Naive B cell (primary cell): ENCODE results near the gene C1orf35. TPM values are rescaled to one million over a fixed set of nuclear protein-coding genes. Genes with fewer than 3 reads are reported as not detected.

Source experiments
- ATAC-seq, 2 donors: fragments of 150-1000 bp; cut with Tn5 transposase; 2 replicates each; pipeline ENCODE4 v1.10.0; 2021; ENCODE audit warnings: low read depth in 2 of 2, mild to moderate bottlenecking in 2 of 2, moderate library complexity in 2 of 2
- DNase-seq: peaks from one replicate; pipeline ENCODE4 v3.0.0; 2022
- H3K27ac Mint-ChIP-seq, 6 donors: one replicate each; pipeline ENCODE4 v1.8.0; 2020 to 2022; ENCODE audit warnings: mild to moderate bottlenecking in 6 of 6, mixed read lengths in 6 of 6, moderate library complexity in 5 of 6, inconsistent platforms in 2 of 6
- H3K27me3 Mint-ChIP-seq, 3 donors: one replicate each; pipeline ENCODE4 v1.8.0; 2021 to 2022; ENCODE audit warnings: mixed read lengths in 3 of 3, mild to moderate bottlenecking in 1 of 3
- H3K36me3 Mint-ChIP-seq, 2 donors: one replicate each; pipeline ENCODE4 v1.8.0; 2020 to 2022; ENCODE audit warnings: mixed read lengths in 2 of 2, inconsistent platforms in 1 of 2, mild to moderate bottlenecking in 1 of 2
- H3K4me1 Mint-ChIP-seq, 3 donors: one replicate each; pipeline ENCODE4 v1.8.0; 2020 to 2022; ENCODE audit warnings: mixed read lengths in 3 of 3, inconsistent platforms in 1 of 3, mild to moderate bottlenecking in 1 of 3, moderate library complexity in 1 of 3
- H3K4me3 Mint-ChIP-seq, 8 donors: one replicate each; pipeline ENCODE4 v1.8.0; 2020 to 2022; ENCODE audit warnings: mild to moderate bottlenecking in 8 of 8, mixed read lengths in 8 of 8, moderate library complexity in 8 of 8, inconsistent platforms in 2 of 8
- H3K9me3 Mint-ChIP-seq, 7 donors: one replicate each; pipeline ENCODE4 v1.8.0; 2020 to 2022; ENCODE audit warnings: mixed read lengths in 7 of 7, mild to moderate bottlenecking in 5 of 7, inconsistent platforms in 2 of 7, moderate library complexity in 1 of 7
- polyA plus RNA-seq, 6 donors: library from polyadenylated mRNA; unstranded; fragments of 300-500 nt; fragmentation: Illumina TruSeq; gene quantifications; one replicate each; pipeline ENCODE4 v1.2.3, GENCODE V29; 2021; ENCODE audit warnings: low read depth in 6 of 6

The C1orf35 gene
- polyA plus RNA-seq, 6 donors from 2014 or later: 8.7 to 20.1 (median 13.1) TPM

GRCh38 chr1:228104526-228105269 is 1.6 kb upstream of the C1orf35 start:
- Mint-ChIP-seq H3K27me3 (no peaks in the 10 kb centered on the region), H3K36me3 (peaks cover 0 to 8% of the 10 kb centered on the region in 2 donors), H3K4me1 (peaks cover 29 to 56% (median 42%) of the 10 kb centered on the region in 3 donors), H3K9me3 (no peaks in the 10 kb centered on the region), H3K4me3 (peak overlapping the region; percentile 67 to 97 (median 93)), H3K27ac (peak overlapping the region; percentile 67 to 93 (median 80))
- DNase-seq: no peak
- no peak for ATAC-seq

DNA sequence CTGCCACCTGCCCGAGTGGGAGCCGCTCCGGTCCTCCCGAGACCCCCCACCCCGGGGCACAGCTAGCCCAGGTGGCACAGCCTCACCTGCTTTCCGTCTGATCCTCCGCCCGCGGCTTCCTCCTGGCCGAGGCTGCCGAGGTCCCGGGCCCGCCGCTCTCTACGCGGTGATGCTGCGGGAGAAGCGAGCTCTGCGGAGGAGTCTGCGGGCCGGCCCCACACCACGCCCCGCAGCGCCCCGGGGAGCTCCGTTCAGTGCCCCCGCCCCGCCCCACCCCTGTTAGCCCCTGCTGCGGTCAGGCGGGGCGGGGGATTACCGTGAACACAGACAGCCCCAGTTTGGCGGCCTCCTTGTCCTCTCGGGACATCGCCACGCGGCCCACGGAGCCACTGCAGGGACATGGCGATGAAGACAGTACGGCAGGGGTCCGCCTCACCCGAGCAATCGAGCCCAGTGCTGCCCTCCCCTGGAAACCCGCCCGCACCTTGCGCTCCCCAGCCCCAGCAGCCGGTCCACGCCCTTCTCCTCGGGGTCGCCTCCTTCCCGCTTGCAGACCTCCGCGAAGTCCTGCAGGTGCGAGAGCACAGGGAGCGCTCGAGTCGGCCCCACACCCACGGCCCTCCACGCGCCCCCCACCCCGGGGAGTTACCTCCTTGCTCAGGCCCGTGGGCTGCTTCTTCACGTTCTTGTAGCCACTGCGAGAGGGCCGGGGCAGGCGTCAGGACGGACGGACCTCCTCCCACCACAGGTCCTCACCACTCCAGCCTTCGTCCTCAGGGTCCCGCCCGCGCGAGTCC is 933 bp downstream of the C1orf35 start:
- no peaks in the 10 kb centered on the region for H3K9me3 Mint-ChIP-seq
- DNase-seq: peak; percentile 52
- no peaks in the 10 kb centered on the region for H3K27me3 Mint-ChIP-seq
- peak; percentile 35 to 47 for ATAC-seq
- H3K4me1 Mint-ChIP-seq: peaks cover 27 to 53% (median 28%) of the 10 kb centered on the region in 3 donors
- peak overlapping the region; percentile 74 to 97 (median 89) for H3K4me3 Mint-ChIP-seq
- peaks cover 0 to 8% of the 10 kb centered on the region in 2 donors for H3K36me3 Mint-ChIP-seq
- peak overlapping the region in 5 of 6 donors; percentile 81 to 93 (median 91) for H3K27ac Mint-ChIP-seq

GRCh38 chr1:228101614-228101993 is 1.5 kb downstream of the C1orf35 start:
- ATAC-seq: no peak
- Mint-ChIP-seq H3K36me3 (peaks cover 0 to 4% of the 10 kb centered on the region in 2 donors), H3K27ac (peak overlapping the region in 5 of 6 donors; percentile 26 to 93 (median 54)), H3K4me1 (peaks cover 27 to 53% (median 28%) of the 10 kb centered on the region in 3 donors), H3K27me3 (no peaks in the 10 kb centered on the region), H3K9me3 (no peaks in the 10 kb centered on the region), H3K4me3 (peak overlapping the region in 7 of 8 donors; percentile 77 to 97 (median 86))
- DNase-seq: no peak

- Mint-ChIP-seq H3K27ac (peak overlapping the region in 4 of 6 donors; percentile 26 to 93 (median 64)), H3K27me3 (no peaks in the 10 kb centered on the region), H3K36me3 (no peaks in the 10 kb centered on the region), H3K9me3 (no peaks in the 10 kb centered on the region), H3K4me3 (peak overlapping the region in 7 of 8 donors; percentile 77 to 97 (median 86)), H3K4me1 (peaks cover 27 to 54% (median 29%) of the 10 kb centered on the region in 3 donors)
- DNase-seq (no peak), ATAC-seq (no peak)
These were observed 2.1 kb downstream of the C1orf35 start for GRCh38 chr1:228100822-228101613.

DNA sequence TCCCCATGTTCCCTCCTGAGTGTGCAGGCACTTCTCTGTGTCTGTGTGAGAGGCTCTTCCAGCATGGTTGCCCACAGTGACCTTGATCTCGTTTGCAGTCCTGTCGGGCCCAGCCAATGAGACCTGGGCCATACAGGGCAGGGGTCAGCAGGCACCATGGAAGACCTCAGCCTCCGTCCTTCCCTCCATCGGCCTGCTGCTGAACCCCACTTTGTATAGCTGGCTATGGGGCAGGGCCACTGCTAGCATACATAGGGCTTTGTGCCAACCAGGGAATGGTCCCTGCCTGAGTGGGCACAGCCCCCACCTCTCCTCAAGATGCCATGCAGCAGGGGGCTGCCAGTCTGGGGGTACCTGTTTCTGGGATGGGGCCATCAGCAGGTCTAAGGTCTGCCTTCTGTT is 3.8 kb downstream of the C1orf35 start:
- Mint-ChIP-seq H3K4me3 (peak overlapping the region in 1 of 8 donors; percentile 85), H3K9me3 (peaks cover 3 to 15% (median 10%) of the 10 kb centered on the region in 7 donors)

DNA sequence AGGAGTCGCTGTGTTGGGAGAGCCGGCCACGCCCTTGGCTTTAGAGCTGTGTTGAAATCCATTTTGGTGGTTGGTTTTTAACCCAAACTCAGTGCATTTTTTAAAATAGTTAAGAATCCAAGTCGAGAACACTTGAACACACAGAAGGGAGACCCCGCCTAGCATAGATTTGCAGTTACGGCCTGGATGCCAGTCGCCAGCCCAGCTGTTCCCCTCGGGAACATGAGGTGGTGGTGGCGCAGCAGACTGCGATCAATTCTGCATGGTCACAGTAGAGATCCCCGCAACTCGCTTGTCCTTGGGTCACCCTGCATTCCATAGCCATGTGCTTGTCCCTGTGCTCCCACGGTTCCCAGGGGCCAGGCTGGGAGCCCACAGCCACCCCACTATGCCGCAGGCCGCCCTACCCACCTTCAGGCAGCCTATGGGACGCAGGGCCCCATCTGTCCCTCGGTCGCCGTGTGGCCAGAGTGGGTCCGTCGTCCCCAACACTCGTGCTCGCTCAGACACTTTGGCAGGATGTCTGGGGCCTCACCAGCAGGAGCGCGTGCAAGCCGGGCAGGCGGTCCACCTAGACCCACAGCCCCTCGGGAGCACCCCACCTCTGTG is 4.7 kb downstream of the C1orf35 start:
- peaks cover 32 to 55% (median 33%) of the 10 kb centered on the region in 3 donors for H3K4me1 Mint-ChIP-seq
- peak overlapping the region in 1 of 8 donors; percentile 45 for H3K4me3 Mint-ChIP-seq
- DNase-seq (no peak), ATAC-seq (no peak)
- peak overlapping the region in 2 of 6 donors; percentile 69 to 76 for H3K27ac Mint-ChIP-seq
- no peaks in the 10 kb centered on the region for H3K27me3 Mint-ChIP-seq
- peaks cover 3 to 19% (median 12%) of the 10 kb centered on the region in 7 donors for H3K9me3 Mint-ChIP-seq
- H3K36me3 Mint-ChIP-seq: peaks cover 17 to 18% of the 10 kb centered on the region in 2 donors

More for the DNA sequence above, 3.8 kb downstream of the C1orf35 start:
- no peak for DNase-seq
- peaks cover 14 to 16% of the 10 kb centered on the region in 2 donors for H3K36me3 Mint-ChIP-seq
- no peaks in the 10 kb centered on the region for H3K27me3 Mint-ChIP-seq
- H3K4me1 Mint-ChIP-seq: peaks cover 36 to 60% (median 37%) of the 10 kb centered on the region in 3 donors
- H3K27ac Mint-ChIP-seq: peak overlapping the region in 3 of 6 donors; percentile 42 to 76 (median 69)
- ATAC-seq: no peak

DNA sequence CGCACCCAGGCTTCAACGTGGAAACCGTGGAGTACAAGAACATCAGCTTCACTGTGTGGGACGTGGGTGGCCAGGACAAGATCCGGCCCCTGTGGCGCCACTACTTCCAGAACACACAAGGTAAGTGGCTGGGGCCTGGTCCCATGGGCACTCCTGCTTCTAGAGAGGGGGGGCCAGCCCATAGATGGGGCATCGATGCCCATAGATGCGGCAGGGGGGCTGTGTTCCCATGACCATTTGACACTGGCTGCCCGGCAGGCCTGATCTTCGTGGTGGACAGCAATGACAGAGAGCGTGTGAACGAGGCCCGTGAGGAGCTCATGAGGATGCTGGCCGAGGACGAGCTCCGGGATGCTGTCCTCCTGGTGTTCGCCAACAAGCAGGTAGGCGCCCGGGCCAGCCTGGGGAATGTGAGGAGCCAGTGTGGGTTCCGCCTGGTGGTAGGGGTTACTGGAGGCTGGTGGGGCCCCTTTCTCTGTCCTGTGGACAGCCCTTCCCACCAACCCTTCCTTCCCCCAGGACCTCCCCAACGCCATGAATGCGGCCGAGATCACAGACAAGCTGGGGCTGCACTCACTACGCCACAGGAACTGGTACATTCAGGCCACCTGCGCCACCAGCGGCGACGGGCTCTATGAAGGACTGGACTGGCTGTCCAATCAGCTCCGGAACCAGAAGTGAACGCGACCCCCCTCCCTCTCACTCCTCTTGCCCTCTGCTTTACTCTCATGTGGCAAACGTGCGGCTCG is 5.6 kb downstream of the C1orf35 start:
- peaks cover 29 to 58% (median 34%) of the 10 kb centered on the region in 3 donors for H3K4me1 Mint-ChIP-seq

DNA sequence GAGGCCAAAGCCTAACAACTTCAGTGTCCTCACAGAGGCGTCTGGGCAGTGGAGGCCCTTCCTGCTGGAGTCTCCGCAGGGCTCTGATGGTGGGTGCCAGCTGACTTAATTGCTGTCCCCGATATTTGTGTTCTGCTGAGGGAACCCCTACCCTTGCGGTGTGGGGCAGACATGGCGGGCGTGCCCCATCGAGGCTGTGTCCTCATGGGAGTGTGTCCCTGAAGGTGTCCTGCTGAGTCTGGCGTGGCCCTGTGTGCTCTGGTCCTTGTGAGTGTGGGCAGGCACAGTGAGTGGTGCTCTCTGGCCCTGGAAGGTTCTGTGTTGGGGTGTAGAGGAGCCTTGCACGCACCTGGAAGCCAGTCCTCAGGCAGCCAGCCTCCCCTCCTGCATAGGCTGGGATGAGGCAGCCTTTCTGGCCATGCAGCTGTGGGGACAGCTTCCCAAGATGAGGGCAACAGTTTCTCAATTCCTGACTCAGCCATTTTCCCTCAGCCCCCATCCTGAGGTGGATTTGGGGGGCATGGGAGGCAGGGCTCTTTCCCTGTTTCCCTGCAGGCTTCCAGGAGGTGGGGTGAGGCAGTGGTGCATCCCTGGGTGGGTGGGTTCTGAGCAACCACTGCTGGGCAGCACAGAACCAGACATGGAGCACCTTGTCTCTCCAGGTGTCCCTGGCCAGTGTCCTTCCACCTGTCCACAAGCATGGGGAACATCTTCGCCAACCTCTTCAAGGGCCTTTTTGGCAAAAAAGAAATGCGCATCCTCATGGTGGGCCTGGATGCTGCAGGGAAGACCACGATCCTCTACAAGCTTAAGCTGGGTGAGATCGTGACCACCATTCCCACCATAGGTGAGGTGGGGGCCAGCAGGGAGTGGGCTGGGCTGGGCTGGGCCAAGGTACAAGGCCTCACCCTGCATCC is 6.5 kb downstream of the C1orf35 start:
- DNase-seq (no peak), ATAC-seq (no peak)
- peak overlapping the region in 1 of 6 donors; percentile 40 for H3K27ac Mint-ChIP-seq
- H3K4me1 Mint-ChIP-seq: peaks cover 32 to 58% (median 43%) of the 10 kb centered on the region in 3 donors
- H3K36me3 Mint-ChIP-seq: peaks cover 17 to 18% of the 10 kb centered on the region in 2 donors
- H3K9me3 Mint-ChIP-seq: peaks cover 3 to 19% (median 12%) of the 10 kb centered on the region in 7 donors
- H3K4me3 Mint-ChIP-seq: no peak overlapping the region
- no peaks in the 10 kb centered on the region for H3K27me3 Mint-ChIP-seq

More for the DNA sequence above, 5.6 kb downstream of the C1orf35 start:
- H3K27me3 Mint-ChIP-seq: no peaks in the 10 kb centered on the region
- ATAC-seq (no peak), DNase-seq (no peak)
- H3K9me3 Mint-ChIP-seq: peaks cover 3 to 19% (median 12%) of the 10 kb centered on the region in 7 donors
- peaks cover 17 to 18% of the 10 kb centered on the region in 2 donors for H3K36me3 Mint-ChIP-seq
- H3K27ac Mint-ChIP-seq: peak overlapping the region in 3 of 6 donors; percentile 40 to 95 (median 88)
- H3K4me3 Mint-ChIP-seq: peak overlapping the region in 3 of 8 donors; percentile 2 to 25 (median 21)

GRCh38 chr1:228095938-228096337 is 7.2 kb downstream of the C1orf35 start:
- H3K27ac Mint-ChIP-seq: peak overlapping the region in 2 of 6 donors; percentile 13 to 65
- ATAC-seq (no peak), DNase-seq (no peak)
- peaks cover 3 to 19% (median 12%) of the 10 kb centered on the region in 7 donors for H3K9me3 Mint-ChIP-seq
- no peaks in the 10 kb centered on the region for H3K27me3 Mint-ChIP-seq
- H3K4me3 Mint-ChIP-seq: peak overlapping the region in 1 of 8 donors; percentile 59
- peaks cover 17 to 18% of the 10 kb centered on the region in 2 donors for H3K36me3 Mint-ChIP-seq
- H3K4me1 Mint-ChIP-seq: peaks cover 33 to 59% (median 43%) of the 10 kb centered on the region in 3 donors

DNA sequence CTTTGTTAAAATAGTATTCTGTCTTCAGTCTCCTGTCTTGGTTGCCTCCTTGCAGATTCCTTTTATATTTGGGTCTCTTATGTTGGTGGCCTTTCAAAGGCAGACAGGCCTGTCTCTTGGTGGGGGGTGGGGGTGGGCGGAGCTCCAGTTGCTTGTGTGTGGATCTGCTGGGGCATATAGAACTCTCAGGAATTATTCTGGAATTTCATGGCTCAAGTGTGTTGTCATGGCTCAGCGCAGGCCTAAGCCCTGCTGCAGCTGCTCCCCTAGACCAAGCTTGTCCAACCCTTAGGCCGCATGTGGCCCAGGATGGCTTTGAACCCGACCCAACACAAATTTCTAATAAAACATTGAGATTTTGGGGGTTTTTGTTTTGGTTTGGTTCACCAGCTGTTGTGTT is 8.0 kb downstream of the C1orf35 start:
- H3K9me3 Mint-ChIP-seq: peaks cover 3 to 19% (median 12%) of the 10 kb centered on the region in 7 donors
- no peaks in the 10 kb centered on the region for H3K27me3 Mint-ChIP-seq
- peaks cover 39 to 67% (median 51%) of the 10 kb centered on the region in 3 donors for H3K4me1 Mint-ChIP-seq
- peak overlapping the region in 1 of 8 donors; percentile 29 for H3K4me3 Mint-ChIP-seq
- peaks cover 17 to 18% of the 10 kb centered on the region in 2 donors for H3K36me3 Mint-ChIP-seq
- no peak for DNase-seq
- no peak for ATAC-seq
- peak overlapping the region in 1 of 6 donors; percentile 88 for H3K27ac Mint-ChIP-seq
